Kidney (tissue), 14 donors: ENCODE results near the gene IGLL1. TPM values are rescaled to one million over a fixed set of nuclear protein-coding genes. Genes with fewer than 3 reads are reported as not detected.

Experiments used
- DNase-seq, 5 donors: peaks; one replicate each; pipeline ENCODE4 v3.0.0-alpha.2; 2013 to 2020
- FAIRE-seq: peaks from 2 replicates; lab custom pipeline; 2012; peaks lifted over from hg19 to GRCh38; lab: Jason Lieb, UNC
- H3K27ac ChIP-seq, 2 donors: one replicate each; pipeline ENCODE4 v1.7.0; 2013; ENCODE audit warnings: low read depth in 2 of 2, low read length in 2 of 2, inconsistent platforms in 1 of 2
- H3K27me3 ChIP-seq: one replicate; pipeline ENCODE4 v1.7.1; 2013; ENCODE audit warnings: low read length, inconsistent platforms; ENCODE audit not compliant: control insufficient read depth, insufficient read depth
- H3K36me3 ChIP-seq, 3 donors: one replicate each; pipeline versions ENCODE4 v1.7.0 to v1.7.1; 2013; ENCODE audit warnings: low read length in 3 of 3, control low read depth in 1 of 3, inconsistent platforms in 1 of 3; ENCODE audit not compliant: insufficient read depth in 3 of 3, control insufficient read depth in 2 of 3
- H3K4me1 ChIP-seq, 3 donors: one replicate each; pipeline versions ENCODE4 v1.7.0 to v1.7.1; 2013; ENCODE audit warnings: low read length in 3 of 3, inconsistent platforms in 1 of 3, low read depth in 1 of 3; ENCODE audit not compliant: control insufficient read depth in 2 of 3, insufficient read depth in 2 of 3
- H3K4me3 ChIP-seq, 3 donors: one replicate each; pipeline versions ENCODE4 v1.7.0 to v1.8.1; 2013; ENCODE audit warnings: low read length in 3 of 3, control low read depth in 1 of 3, inconsistent platforms in 1 of 3
- H3K9ac ChIP-seq, 3 donors: one replicate each; pipeline versions ENCODE4 v1.7.0 to v1.7.1; 2013; ENCODE audit warnings: low read length in 3 of 3, control low read depth in 1 of 3, inconsistent platforms in 1 of 3
- H3K9me3 ChIP-seq, 3 donors: one replicate each; pipeline versions ENCODE4 v1.7.0 to v1.7.1; 2013; ENCODE audit warnings: low read length in 3 of 3, control low read depth in 1 of 3, inconsistent platforms in 1 of 3; ENCODE audit not compliant: control insufficient read depth in 2 of 3, insufficient read depth in 1 of 3
- intact Hi-C: fragments of 100-400 bp; cut with DNase I; formaldehyde crosslinking; loops from one replicate; pipeline ENCODE4 v1.11.1; 2022
- polyA plus RNA-seq: library from polyadenylated mRNA; stranded (reverse); fragments of 350-450 nt; fragmentation: Illumina TruSeq; extraction: RNeasy Lipid Tissue Mini Kit (QIAGEN cat#74804); gene quantifications from one replicate; pipeline ENCODE4 v1.2.3, GENCODE V29; 2014; ENCODE audit warnings: low read depth, low replicate concordance; ENCODE audit not compliant: insufficient read depth
- total RNA-seq: library from RNA; stranded (reverse); fragmentation: NEBNext Ultra II Directional; extraction: Animal tissue kit (Norgen Biotek cat#: 25700); gene quantifications from one replicate; pipeline ENCODE4 v1.2.1, GENCODE V29; 2021
- TF ChIP-seq, protein P1 (sequence below): IDR thresholded peaks from 3 replicates; pipeline ENCODE4 v1.5.1; 2012; ENCODE audit warnings: mild to moderate bottlenecking, moderate library complexity, borderline replicate concordance; ENCODE audit not compliant: insufficient read depth; ENCODE audit errors: extremely low read depth
- donor health status: control.
- donor health status: control.
- donor health status: control.
- donor health status: control.
- donor health status: control.
- donor health status: DM: yes; HTN: yes; CAD: no.
- donor health status: Normal renal cell carcinoma (clear cell type).

IGLL1 gene
- total and polyA plus RNA-seq, 2 donors from 2014 or later = not detected

GRCh38 chr22:23530106-23530505 lies 50.0 kb downstream of the IGLL1 start:
- TF ChIP-seq, protein P1, sequence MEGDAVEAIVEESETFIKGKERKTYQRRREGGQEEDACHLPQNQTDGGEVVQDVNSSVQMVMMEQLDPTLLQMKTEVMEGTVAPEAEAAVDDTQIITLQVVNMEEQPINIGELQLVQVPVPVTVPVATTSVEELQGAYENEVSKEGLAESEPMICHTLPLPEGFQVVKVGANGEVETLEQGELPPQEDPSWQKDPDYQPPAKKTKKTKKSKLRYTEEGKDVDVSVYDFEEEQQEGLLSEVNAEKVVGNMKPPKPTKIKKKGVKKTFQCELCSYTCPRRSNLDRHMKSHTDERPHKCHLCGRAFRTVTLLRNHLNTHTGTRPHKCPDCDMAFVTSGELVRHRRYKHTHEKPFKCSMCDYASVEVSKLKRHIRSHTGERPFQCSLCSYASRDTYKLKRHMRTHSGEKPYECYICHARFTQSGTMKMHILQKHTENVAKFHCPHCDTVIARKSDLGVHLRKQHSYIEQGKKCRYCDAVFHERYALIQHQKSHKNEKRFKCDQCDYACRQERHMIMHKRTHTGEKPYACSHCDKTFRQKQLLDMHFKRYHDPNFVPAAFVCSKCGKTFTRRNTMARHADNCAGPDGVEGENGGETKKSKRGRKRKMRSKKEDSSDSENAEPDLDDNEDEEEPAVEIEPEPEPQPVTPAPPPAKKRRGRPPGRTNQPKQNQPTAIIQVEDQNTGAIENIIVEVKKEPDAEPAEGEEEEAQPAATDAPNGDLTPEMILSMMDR = no peak
- no peaks in the 10 kb centered on the region for H3K9me3 ChIP-seq
- FAIRE-seq = no peak
- DNase-seq = peak in 2 of 5 donors; percentile 44 to 45
- intact Hi-C loops = no loop called here
- no peaks in the 10 kb centered on the region for H3K36me3 ChIP-seq
- no peak overlapping the region for H3K4me3 ChIP-seq
- H3K4me1 ChIP-seq = peaks cover 4 to 13% (median 5%) of the 10 kb centered on the region in 3 donors
- no peak overlapping the region for H3K9ac ChIP-seq
- H3K27me3 ChIP-seq = no peaks in the 10 kb centered on the region
- no peak overlapping the region for H3K27ac ChIP-seq

DNA sequence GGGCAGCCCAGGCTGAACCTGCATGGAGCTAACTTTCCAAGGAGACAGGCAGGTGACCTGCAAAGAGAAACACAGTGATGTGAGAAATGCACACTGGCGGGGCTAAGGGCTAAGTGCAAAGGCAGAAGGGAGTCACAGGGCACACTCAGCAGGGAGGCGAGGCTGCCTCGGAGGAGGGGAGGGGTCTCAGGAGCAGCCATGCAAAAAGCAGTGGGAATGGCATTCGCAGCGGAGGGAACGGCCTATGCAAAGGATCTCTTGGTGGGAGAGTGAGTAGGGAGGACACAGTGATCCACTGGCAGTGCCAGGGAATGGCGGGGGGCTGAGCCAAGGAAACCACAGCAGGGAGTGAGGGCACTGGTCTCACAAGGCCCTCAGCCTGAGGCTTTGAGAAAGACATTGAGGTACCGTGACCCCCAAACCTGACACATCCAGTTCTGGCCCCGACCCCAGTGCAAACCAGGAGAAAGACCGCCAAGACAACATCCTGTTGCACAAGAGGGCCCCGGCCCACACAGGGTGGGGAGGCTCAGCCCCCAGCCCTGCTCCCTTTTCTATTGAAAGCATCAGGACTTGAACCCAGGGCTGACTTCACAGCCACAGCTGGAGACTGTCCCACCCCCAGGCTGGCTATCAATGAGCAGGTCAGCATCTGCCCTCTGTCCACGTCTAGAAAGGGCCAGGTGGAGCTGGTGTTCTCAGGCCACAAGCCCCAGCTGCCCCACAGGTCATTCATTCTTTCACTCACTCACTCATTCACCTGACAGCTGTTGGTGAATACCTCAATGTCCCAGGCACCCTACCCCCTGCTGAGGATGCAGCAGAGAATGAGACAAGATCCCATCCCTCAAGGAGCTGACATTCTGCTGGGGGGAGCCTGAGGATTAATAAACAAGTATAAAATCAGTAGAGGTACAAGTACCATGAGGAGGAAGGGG lies 50.7 kb downstream of the IGLL1 start:
- Histone ChIP-seq H3K9ac (no peak overlapping the region), H3K36me3 (no peaks in the 10 kb centered on the region), H3K4me1 (peaks cover 4 to 12% (median 5%) of the 10 kb centered on the region in 3 donors), H3K4me3 (no peak overlapping the region), H3K27ac (no peak overlapping the region), H3K9me3 (no peaks in the 10 kb centered on the region), H3K27me3 (no peaks in the 10 kb centered on the region)
- FAIRE-seq (no peak), DNase-seq (peak in 1 of 5 donors; percentile 61)
- TF ChIP-seq, protein P1 = no peak
- intact Hi-C loops = no loop called here

DNA sequence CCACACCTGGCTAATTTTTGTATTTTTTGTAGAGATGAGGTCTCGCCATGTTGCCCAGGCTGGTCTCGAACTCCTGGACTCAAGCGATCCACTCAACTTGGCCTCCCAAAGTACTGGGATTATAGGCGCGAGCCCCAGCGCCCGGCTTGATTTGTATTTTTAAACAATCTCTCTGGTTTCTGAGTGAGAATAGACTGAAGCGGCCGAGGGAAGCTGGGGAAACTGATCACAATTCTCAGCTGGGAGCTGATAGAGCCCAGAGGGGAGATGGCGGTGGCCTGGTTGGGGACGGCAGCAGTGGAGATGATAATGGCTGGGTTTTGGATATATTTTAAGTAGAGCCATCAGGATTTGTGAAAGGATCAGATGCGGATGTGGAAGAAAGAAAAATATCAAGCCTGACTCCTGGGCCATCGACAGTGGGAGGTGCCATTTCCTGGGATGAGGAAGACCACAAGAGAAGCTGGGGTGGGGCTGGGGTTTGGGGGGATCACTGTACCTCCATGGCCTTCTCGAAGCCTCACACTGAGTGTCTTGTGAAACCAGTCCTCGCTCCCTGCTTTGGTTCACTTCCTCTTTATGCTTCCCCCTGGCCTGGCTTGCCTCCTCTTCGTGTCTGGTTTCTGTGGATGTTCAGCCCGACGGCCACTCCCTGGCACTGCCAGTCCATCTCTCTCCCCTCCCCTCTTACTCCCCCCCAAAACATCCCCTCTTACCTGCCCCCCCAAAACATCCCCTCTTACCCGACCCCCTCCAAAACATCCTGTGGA lies 51.9 kb downstream of the IGLL1 start:
- TF ChIP-seq, protein P1 = no peak
- no peaks in the 10 kb centered on the region for H3K27me3 ChIP-seq
- peak in 1 of 5 donors; percentile 30 for DNase-seq
- H3K27ac ChIP-seq = no peak overlapping the region
- no peak overlapping the region for H3K4me3 ChIP-seq
- H3K9me3 ChIP-seq = no peaks in the 10 kb centered on the region
- no peak for FAIRE-seq
- H3K36me3 ChIP-seq = no peaks in the 10 kb centered on the region
- intact Hi-C loops = no loop called here
- H3K9ac ChIP-seq = no peak overlapping the region
- peaks cover 0 to 2% (median 0%) of the 10 kb centered on the region in 3 donors for H3K4me1 ChIP-seq
